Activated T-helper 17 cell treated with anti-CD3 and anti-CD28 coated beads, Interleukin-2, amount 50 U/mL, for 72 hours (primary cell): Measurements from ENCODE around the gene AGAP2. TPM values are rescaled to one million over a fixed set of nuclear protein-coding genes. Genes with fewer than 3 reads are reported as not detected.
A peak's percentile ranks its signal among the peaks of the same experiment; 100 is the strongest.
"Not testable (repeated sequence)": the region's sequence is repeated elsewhere in the genome, so short reads cannot be mapped to it uniquely, and the experiment has no call there.

Experiments
- ATAC-seq: fragments of 150-1000 bp; cut with Tn5 transposase; replicated peaks from 2 replicates; pipeline ENCODE4 v1.10.0; 2021; ENCODE audit warnings: mild to moderate bottlenecking, moderate library complexity
- H3K27ac Mint-ChIP-seq: one replicate; pipeline ENCODE4 v1.8.0; 2022; ENCODE audit warnings: mixed read lengths
- H3K27me3 Mint-ChIP-seq: one replicate; pipeline ENCODE4 v1.8.0; 2022; ENCODE audit warnings: mixed read lengths
- H3K36me3 Mint-ChIP-seq: one replicate; pipeline ENCODE4 v1.8.0; 2022; ENCODE audit warnings: low read depth, mild to moderate bottlenecking, mixed read lengths
- H3K4me1 Mint-ChIP-seq: one replicate; pipeline ENCODE4 v1.8.0; 2022; ENCODE audit warnings: mixed read lengths
- H3K4me3 Mint-ChIP-seq: one replicate; pipeline ENCODE4 v1.8.0; 2022; ENCODE audit warnings: mild to moderate bottlenecking, mixed read lengths
- H3K9me3 Mint-ChIP-seq: one replicate; pipeline ENCODE4 v1.8.0; 2022; ENCODE audit warnings: mixed read lengths
- total RNA-seq, 2 donors: library from RNA; stranded (reverse); gene quantifications; one replicate each; pipeline ENCODE4 v1.2.3, GENCODE V29; 2022

The AGAP2 gene
- total RNA-seq, 2 donors from 2014 or later = 34.9 to 52.0 TPM

DNA sequence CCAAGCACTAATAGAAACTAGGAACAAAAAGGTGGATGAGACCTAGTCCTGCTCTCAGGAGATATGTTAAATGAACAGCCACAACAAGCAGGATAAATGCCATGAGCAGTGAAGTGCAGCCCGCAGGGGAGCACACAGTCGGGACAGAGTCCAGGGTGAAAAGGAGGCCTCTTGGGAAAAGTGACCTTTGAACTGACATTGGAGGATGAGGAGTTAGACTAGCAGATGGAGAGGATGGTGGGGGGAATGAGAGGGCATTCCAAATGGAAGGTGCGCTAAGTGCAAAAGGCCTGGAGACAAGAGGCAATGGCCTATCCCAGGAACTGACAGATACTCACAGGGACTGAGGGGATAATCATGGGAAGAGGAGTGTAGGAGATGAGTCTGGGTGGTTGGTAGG lies 40.1 kb downstream of the AGAP2 start:
- Mint-ChIP-seq H3K4me1 (peaks cover 5% of the 10 kb centered on the region), H3K36me3 (peaks cover 74% of the 10 kb centered on the region)

DNA sequence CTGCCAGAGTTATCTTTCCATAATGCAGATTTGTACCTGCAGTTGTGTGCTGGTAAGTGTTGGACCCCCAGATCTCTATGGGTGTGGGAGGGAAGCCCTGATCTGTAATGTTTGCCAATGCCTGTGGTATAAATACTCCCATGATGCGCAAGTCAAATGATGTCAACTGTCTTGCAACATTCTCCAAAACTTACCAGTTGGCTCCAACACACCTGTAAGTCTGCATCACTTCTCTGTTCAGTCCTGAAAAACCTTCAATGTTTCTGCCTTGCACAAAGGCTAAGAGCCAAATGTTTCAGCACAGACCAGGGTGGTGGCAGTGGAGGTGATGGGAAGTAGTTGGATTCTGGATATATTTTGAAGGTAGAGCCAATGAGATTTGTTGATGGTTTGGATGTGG lies 41.5 kb downstream of the AGAP2 start:
- H3K36me3 Mint-ChIP-seq = peaks cover 61% of the 10 kb centered on the region
- no peaks in the 10 kb centered on the region for H3K27me3 Mint-ChIP-seq
- no peak overlapping the region for H3K27ac Mint-ChIP-seq
- peaks cover 5% of the 10 kb centered on the region for H3K4me1 Mint-ChIP-seq
- no peaks in the 10 kb centered on the region for H3K9me3 Mint-ChIP-seq
- ATAC-seq = no peak
- H3K4me3 Mint-ChIP-seq = no peak overlapping the region

More for the DNA sequence above, 40.1 kb downstream of the AGAP2 start:
- H3K4me3 Mint-ChIP-seq = no peak overlapping the region
- ATAC-seq = no peak
- H3K27me3 Mint-ChIP-seq = no peaks in the 10 kb centered on the region
- H3K9me3 Mint-ChIP-seq = no peaks in the 10 kb centered on the region
- no peak overlapping the region for H3K27ac Mint-ChIP-seq

DNA sequence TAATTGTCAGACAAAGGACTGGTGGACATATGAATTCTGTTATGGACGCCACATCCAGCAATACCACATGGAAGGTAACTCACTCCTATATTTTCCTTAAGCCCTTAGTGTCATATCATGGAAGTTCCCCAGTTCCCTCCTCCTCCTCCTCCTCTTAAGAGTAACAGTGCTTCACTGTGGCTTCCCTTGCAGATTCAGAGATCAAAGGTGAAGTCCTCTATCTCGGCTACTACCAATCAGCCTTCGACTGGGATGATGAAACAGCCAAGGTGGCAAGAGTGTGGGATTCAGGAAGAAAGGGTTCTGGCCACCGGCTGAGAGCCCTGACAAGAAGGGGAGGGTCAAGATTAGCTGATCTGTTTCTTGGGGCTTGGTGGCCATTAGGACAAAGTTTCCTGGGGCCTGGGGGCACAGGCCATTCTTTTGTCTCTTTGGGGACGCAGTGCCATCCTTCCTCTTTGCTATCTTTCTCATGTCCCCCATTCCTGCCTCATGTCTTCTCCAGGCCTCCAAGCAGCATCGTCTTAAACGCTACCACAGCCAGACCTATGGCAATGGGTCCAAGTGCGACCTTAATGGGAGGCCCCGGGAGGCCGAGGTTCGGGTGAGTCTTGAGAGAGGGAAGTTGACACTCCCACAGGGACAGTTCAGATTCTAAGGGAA lies 42.6 kb downstream of the AGAP2 start:
- no peak overlapping the region for H3K4me3 Mint-ChIP-seq
- no peak for ATAC-seq

DNA sequence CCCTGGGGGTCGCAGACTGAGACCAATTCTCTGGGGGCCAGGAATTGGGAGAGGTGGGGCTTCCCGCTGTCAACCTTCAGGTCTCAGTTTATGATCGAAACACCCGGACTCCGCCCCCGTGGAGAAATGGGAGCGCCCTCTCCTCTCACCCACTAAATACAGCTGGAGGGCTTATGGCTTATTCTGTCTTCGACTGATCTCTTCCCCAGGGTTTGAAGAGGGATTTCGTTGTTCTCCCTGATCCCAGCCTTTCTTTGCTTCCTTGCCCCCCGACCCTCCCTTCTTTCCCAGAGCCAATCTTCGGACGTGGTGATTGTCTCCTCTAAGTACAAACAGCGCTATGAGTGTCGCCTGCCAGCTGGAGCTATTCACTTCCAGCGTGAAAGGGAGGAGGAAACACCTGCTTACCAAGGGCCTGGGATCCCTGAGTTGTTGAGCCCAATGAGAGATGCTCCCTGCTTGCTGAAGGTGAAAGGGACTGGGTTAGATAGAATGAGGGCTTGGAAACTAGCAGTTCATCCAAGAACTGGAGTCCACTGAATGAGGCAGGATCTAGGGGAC lies 44.0 kb downstream of the AGAP2 start:
- no peak overlapping the region for H3K4me3 Mint-ChIP-seq
- H3K27ac Mint-ChIP-seq = no peak overlapping the region
- H3K27me3 Mint-ChIP-seq = peaks cover 5% of the 10 kb centered on the region
- ATAC-seq = no peak
- H3K36me3 Mint-ChIP-seq = peaks cover 45% of the 10 kb centered on the region
- no peaks in the 10 kb centered on the region for H3K4me1 Mint-ChIP-seq
- H3K9me3 Mint-ChIP-seq = no peaks in the 10 kb centered on the region

More for the DNA sequence above, 42.6 kb downstream of the AGAP2 start:
- Mint-ChIP-seq H3K27ac (no peak overlapping the region), H3K27me3 (no peaks in the 10 kb centered on the region), H3K36me3 (peaks cover 58% of the 10 kb centered on the region), H3K4me1 (peaks cover 5% of the 10 kb centered on the region), H3K9me3 (no peaks in the 10 kb centered on the region)

DNA sequence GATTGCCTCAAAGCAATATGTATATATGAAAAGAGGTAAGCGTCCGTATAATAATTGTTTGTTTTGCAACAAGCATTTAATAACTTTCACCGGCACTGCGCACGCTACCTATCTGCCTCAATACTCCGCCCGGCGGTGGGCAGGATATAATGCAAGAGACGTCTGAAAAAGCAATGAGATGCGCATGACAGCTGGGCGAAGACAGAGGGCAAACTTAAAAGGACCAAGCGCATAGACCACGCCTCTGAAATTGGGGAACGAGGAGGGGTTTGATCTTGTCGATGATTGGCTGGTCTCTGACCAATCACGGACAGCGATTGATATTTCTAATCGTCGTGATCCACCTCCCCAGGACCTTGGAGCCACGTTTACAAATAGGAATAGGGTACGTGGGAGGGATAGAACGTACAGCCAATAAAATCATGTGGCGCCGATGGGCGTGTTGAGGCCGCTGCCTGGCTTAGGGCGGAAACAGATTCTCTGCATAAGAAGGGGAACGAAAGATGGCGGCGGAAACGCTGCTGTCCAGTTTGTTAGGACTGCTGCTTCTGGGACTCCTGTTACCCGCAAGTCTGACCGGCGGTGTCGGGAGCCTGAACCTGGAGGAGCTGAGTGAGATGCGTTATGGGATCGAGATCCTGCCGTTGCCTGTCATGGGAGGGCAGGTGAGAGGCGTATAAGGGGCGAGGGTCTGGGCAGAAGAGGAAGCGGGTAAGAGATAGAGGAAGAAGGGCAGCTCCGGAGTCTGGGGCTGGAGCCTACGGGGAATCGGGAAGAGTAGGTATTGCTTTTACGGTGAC lies 44.7 kb downstream of the AGAP2 start, which contains the start of gene OS9:
TSS of gene OS9 (plus strand) at position 474 of the 800 bp plus-strand sequence. CDS start at position 504, 30 bp downstream.
- H3K27me3 Mint-ChIP-seq = peaks cover 5% of the 10 kb centered on the region
- H3K4me3 Mint-ChIP-seq = no peak within 1 kb of the TSS
- H3K36me3 Mint-ChIP-seq = peaks cover 38% of the 10 kb centered on the region
- peak; percentile 97 for ATAC-seq
- H3K27ac Mint-ChIP-seq = no peak within 1 kb of the TSS
- H3K4me1 Mint-ChIP-seq = no peaks in the 10 kb centered on the region
- no peaks in the 10 kb centered on the region for H3K9me3 Mint-ChIP-seq

DNA sequence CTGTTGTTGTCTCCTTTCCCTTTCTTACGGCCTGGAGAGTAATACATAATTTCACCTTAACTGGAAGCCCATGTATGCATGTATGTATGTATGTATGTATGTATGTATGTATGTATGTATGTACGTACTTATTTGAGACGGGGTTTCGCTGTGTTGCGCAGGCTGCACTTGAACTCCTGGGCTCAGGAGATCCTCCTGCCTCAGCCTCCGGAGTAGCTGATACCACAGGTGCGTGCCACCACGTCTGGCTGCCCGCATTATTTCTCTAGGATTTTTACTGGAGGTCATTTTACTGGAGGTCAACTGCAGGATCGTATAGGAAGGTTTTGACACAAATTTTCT lies 45.3 kb downstream of the AGAP2 start:
- peak; percentile 1 for ATAC-seq
- H3K36me3 Mint-ChIP-seq = peaks cover 32% of the 10 kb centered on the region
- no peak overlapping the region for H3K27ac Mint-ChIP-seq
- peaks cover 7% of the 10 kb centered on the region for H3K27me3 Mint-ChIP-seq
- no peaks in the 10 kb centered on the region for H3K9me3 Mint-ChIP-seq
- H3K4me1 Mint-ChIP-seq = no peaks in the 10 kb centered on the region
- no peak overlapping the region for H3K4me3 Mint-ChIP-seq

DNA sequence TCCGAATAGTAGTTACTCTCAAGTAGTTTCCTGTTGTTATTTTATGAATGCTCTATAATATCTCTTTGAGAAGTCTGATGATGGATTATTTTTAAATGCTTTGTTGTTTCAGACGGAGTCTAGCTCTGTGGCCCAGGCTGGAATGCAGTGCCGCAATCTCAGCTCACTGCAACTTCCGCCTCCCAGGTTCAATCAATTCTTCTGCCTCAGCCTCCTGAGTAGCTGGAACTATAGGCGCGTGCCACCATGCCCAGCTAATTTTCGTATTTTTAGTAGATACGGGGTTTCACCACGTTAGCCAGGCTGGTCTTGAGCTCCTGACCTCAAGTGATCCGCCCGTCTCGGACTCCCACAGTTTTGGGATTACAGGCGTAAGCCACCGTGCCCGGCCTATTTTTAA lies 46.0 kb downstream of the AGAP2 start:
- Mint-ChIP-seq H3K9me3 (no peaks in the 10 kb centered on the region), H3K36me3 (peaks cover 24% of the 10 kb centered on the region), H3K27me3 (peaks cover 10% of the 10 kb centered on the region), H3K4me3 (no peak overlapping the region), H3K4me1 (no peaks in the 10 kb centered on the region), H3K27ac (no peak overlapping the region)
- ATAC-seq = no peak

DNA sequence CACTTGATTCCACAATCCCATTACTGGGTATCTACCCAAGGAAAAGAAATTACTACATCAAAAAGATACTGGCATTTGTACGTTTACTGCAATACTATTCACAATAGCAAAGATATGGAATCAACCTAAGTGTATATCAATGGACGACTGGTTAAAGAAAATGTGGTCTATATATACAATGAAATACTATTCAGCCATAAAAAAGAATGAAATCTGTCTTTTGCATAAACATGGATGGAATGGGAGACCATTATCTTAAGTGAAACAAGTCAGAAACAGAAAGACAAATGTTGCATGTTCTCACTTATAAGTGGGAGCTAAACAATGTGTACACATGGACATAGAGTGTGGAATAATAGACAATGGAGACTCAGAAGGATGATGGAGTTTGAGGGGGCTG lies 49.6 kb downstream of the AGAP2 start:
- no peaks in the 10 kb centered on the region for H3K36me3 Mint-ChIP-seq
- no peak for ATAC-seq
- no peak overlapping the region for H3K27ac Mint-ChIP-seq
- no peaks in the 10 kb centered on the region for H3K9me3 Mint-ChIP-seq
- H3K27me3 Mint-ChIP-seq = peaks cover 22% of the 10 kb centered on the region
- no peak overlapping the region for H3K4me3 Mint-ChIP-seq
- no peaks in the 10 kb centered on the region for H3K4me1 Mint-ChIP-seq

DNA sequence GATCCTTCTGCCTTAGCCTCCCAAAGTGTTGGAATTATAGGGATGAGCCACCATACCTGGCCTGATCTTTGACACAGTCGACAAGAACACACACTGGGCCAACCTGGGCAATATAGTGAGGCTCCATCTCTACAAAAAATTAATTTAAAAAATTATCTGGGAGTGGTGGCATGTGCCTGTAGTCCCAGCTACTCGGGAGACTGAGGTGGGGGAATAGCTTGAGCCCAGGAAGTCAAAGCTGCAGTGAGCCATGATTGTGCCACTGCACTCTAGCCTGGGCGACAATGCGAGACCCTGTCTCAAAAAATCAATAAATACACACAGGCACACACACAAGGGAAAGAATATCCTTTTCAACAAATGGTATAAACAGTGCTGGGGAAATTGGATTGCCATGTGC lies 50.7 kb downstream of the AGAP2 start:
- Mint-ChIP-seq H3K9me3 (no peaks in the 10 kb centered on the region), H3K4me3 (no peak overlapping the region), H3K4me1 (no peaks in the 10 kb centered on the region), H3K27ac (no peak overlapping the region), H3K27me3 (peaks cover 22% of the 10 kb centered on the region), H3K36me3 (no peaks in the 10 kb centered on the region)
- no peak for ATAC-seq

DNA sequence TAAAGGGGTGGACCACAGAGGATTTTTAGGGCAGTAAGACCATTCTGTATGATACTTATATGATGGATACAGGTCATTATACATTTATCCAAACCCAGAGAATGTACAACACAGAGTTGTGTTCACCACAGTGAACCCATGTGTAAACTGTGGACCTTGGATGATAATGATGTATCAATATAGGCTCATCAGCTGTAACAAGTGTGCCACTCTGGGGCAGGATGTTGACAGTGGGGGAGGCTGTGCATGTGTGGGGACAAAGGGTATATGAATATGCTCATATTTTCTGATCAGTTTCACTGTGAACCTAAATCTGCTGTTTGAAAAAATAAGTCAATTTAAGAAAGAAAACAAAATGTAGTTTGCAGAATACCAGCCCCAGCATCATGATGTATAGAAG lies 58.8 kb downstream of the AGAP2 start:
- H3K27me3 Mint-ChIP-seq = peaks cover 2% of the 10 kb centered on the region
- H3K9me3 Mint-ChIP-seq = no peaks in the 10 kb centered on the region
- no peaks in the 10 kb centered on the region for H3K4me1 Mint-ChIP-seq
- H3K36me3 Mint-ChIP-seq = no peaks in the 10 kb centered on the region
- no peak overlapping the region for H3K27ac Mint-ChIP-seq
- H3K4me3 Mint-ChIP-seq = no peak overlapping the region
- no peak for ATAC-seq

DNA sequence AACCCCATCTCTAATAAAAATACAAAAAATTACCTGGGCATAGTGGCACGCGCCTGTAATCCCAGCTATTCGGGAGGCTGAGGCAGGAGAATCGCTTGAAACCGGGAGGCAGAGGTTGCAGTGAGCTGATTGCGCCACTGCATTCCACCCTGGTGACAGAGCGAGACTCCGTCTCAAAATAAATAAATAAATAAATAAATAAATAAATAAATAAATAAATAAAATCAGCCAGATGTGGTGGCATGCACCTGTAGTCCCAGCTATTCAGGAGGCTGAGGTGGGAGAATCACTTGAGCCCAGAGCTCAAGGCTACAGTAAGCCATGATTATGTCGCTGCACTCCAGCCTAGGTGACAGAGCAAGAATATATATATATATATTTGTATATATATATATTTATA lies 60.6 kb downstream of the AGAP2 start:
- not testable (repeated sequence) for H3K9me3 Mint-ChIP-seq, ATAC-seq, H3K27me3 Mint-ChIP-seq, H3K27ac Mint-ChIP-seq, H3K36me3 Mint-ChIP-seq, H3K4me1 Mint-ChIP-seq, H3K4me3 Mint-ChIP-seq

DNA sequence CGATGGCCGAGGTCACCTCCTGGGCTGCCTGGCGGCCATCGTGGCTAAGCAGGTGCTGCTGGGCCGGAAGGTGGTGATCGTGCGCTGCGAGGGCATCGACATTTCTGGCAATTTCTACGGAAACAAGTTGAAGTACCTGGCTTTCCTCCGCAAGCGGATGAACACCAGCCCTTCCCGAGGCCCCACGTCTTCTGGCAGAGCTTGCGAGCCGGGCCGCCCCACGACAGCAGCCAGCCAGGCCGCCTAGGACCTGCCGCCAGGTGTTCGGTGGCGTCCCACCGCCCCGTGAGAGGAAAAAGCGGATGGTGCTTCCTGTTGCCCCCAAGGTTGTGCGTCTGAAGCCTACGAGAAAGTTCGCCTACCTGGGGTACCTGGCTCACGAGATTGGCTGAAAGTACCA lies 63.9 kb downstream of the AGAP2 start:
- no peaks in the 10 kb centered on the region for H3K9me3 Mint-ChIP-seq
- no peaks in the 10 kb centered on the region for H3K4me1 Mint-ChIP-seq
- H3K36me3 Mint-ChIP-seq = no peaks in the 10 kb centered on the region
- no peak overlapping the region for H3K27ac Mint-ChIP-seq
- peaks cover 8% of the 10 kb centered on the region for H3K27me3 Mint-ChIP-seq
- H3K4me3 Mint-ChIP-seq = no peak overlapping the region
- no peak for ATAC-seq
